ENCODE results near the gene XAGE1B. TPM values are rescaled to one million over a fixed set of nuclear protein-coding genes. Genes with fewer than 3 reads are reported as not detected.
"Not testable (repeated sequence)": the region's sequence is repeated elsewhere in the genome, so short reads cannot be mapped to it uniquely, and the experiment has no call there.

Gene XAGE1B
- total and polyA plus RNA-seq, 2 experiments from 2014 or later = not detected

GRCh38 chrX:52553995-52554642 lies 37.3 kb upstream of the XAGE1B start:
- H3K27me3 ChIP-seq = no peaks in the 10 kb centered on the region
- no peak overlapping the region for H3K4me2 ChIP-seq
- no peaks in the 10 kb centered on the region for H3K36me3 ChIP-seq (replicated peaks; ENCODE audit: insufficient read depth, low read depth)
- H3K4me3 ChIP-seq = no peak overlapping the region
- H3K79me2 ChIP-seq = no peaks in the 10 kb centered on the region
- no peak for DNase-seq (ENCODE audit: low spot score)
- no peaks in the 10 kb centered on the region for H4K20me1 ChIP-seq (ENCODE audit: insufficient read depth, poor library complexity, severe bottlenecking)
- TF ChIP-seq EZH2 (IDR thresholded peaks at IDR 0.05; ENCODE audit: borderline replicate concordance) (no peak), CTCF (IDR thresholded peaks at IDR 0.05; ENCODE audit: poor library complexity) (no peak), EZH2phosphoT487 (IDR thresholded peaks at IDR 0.05; ENCODE audit: low read depth, severe bottlenecking, unreplicated experiment) (no peak)
- no peak overlapping the region for H3K27ac ChIP-seq
- H2AFZ ChIP-seq = no peak overlapping the region
- H3K9me2 ChIP-seq (replicated peaks; ENCODE audit: insufficient read depth) = no peaks in the 10 kb centered on the region
- no peaks in the 10 kb centered on the region for H3K4me1 ChIP-seq (ENCODE audit: insufficient read depth)
- H3K9me3 ChIP-seq (ENCODE audit: low read depth) = no peaks in the 10 kb centered on the region

GRCh38 chrX:52548769-52549168 lies 31.9 kb upstream of the XAGE1B start:
- H3K9me2 ChIP-seq (replicated peaks; ENCODE audit: insufficient read depth); H3K27ac ChIP-seq; H3K36me3 ChIP-seq (replicated peaks; ENCODE audit: insufficient read depth, low read depth); H2AFZ ChIP-seq; H4K20me1 ChIP-seq (ENCODE audit: insufficient read depth, poor library complexity, severe bottlenecking); H3K9me3 ChIP-seq (ENCODE audit: low read depth); H3K79me2 ChIP-seq; H3K4me1 ChIP-seq (ENCODE audit: insufficient read depth); DNase-seq (ENCODE audit: low spot score); H3K4me3 ChIP-seq; H3K27me3 ChIP-seq; H3K4me2 ChIP-seq: not testable (repeated sequence)
- whole genome bisulfite sequencing (ENCODE audit: low lambda C conversion rate, missing lambda C conversion rate) = 65% methylated on average over 3 of the region's 3 CpGs

- no peak overlapping the region for H3K4me3 ChIP-seq
- no peak for DNase-seq (ENCODE audit: low spot score)
- H3K4me2 ChIP-seq = no peak overlapping the region
- no peaks in the 10 kb centered on the region for H3K4me1 ChIP-seq (ENCODE audit: insufficient read depth)
- WGBS (ENCODE audit: low lambda C conversion rate, missing lambda C conversion rate) = 86% methylated on average over 21 of the region's 21 CpGs
- no peak overlapping the region for H2AFZ ChIP-seq
- no peak overlapping the region for H3K27ac ChIP-seq
- TF ChIP-seq EZH2 (IDR thresholded peaks at IDR 0.05; ENCODE audit: borderline replicate concordance) = no peak
- TF ChIP-seq EZH2phosphoT487 (IDR thresholded peaks at IDR 0.05; ENCODE audit: low read depth, severe bottlenecking, unreplicated experiment) = no peak
- no peak for TF ChIP-seq CTCF (IDR thresholded peaks at IDR 0.05; ENCODE audit: poor library complexity)
- no peaks in the 10 kb centered on the region for H3K27me3 ChIP-seq
- H4K20me1 ChIP-seq (ENCODE audit: insufficient read depth, poor library complexity, severe bottlenecking) = no peaks in the 10 kb centered on the region
- no peaks in the 10 kb centered on the region for H3K36me3 ChIP-seq (replicated peaks; ENCODE audit: insufficient read depth, low read depth)
- H3K9me3 ChIP-seq (ENCODE audit: low read depth) = no peaks in the 10 kb centered on the region
- no peaks in the 10 kb centered on the region for H3K9me2 ChIP-seq (replicated peaks; ENCODE audit: insufficient read depth)
- no peaks in the 10 kb centered on the region for H3K79me2 ChIP-seq
Measured at GRCh38 chrX:52544147-52544840, 27.4 kb upstream of the XAGE1B start.

DNA sequence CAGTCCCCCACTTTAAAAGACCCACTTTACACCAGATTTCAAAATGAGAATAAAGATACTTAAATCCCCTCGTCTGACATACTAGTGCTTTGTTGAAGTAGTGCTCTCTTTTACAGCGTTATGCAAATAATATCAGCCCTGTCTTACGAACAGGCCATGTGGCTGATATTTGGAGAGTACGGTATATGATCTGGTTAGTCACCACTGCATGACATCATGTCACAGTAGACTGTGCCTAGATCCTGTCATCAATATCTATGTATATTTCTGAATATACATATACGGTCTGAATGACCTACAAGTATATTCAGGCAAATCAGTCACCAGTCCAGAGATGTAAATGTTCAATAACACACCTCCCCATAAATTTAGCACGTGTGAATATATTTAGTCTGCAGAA lies 25.4 kb upstream of the XAGE1B start:
- H3K36me3 ChIP-seq (replicated peaks; ENCODE audit: insufficient read depth, low read depth) = no peaks in the 10 kb centered on the region
- H2AFZ ChIP-seq = no peak overlapping the region
- no peaks in the 10 kb centered on the region for H4K20me1 ChIP-seq (ENCODE audit: insufficient read depth, poor library complexity, severe bottlenecking)
- no peaks in the 10 kb centered on the region for H3K4me1 ChIP-seq (ENCODE audit: insufficient read depth)
- DNase-seq (ENCODE audit: low spot score) = no peak
- no peaks in the 10 kb centered on the region for H3K9me3 ChIP-seq (ENCODE audit: low read depth)
- WGBS (ENCODE audit: low lambda C conversion rate, missing lambda C conversion rate) = 71% methylated on average over 6 of the region's 6 CpGs
- H3K79me2 ChIP-seq = no peaks in the 10 kb centered on the region
- no peaks in the 10 kb centered on the region for H3K27me3 ChIP-seq
- TF ChIP-seq EZH2phosphoT487 (IDR thresholded peaks at IDR 0.05; ENCODE audit: low read depth, severe bottlenecking, unreplicated experiment) (no peak), EZH2 (IDR thresholded peaks at IDR 0.05; ENCODE audit: borderline replicate concordance) (no peak), CTCF (IDR thresholded peaks at IDR 0.05; ENCODE audit: poor library complexity) (no peak)
- H3K4me2 ChIP-seq = no peak overlapping the region
- no peak overlapping the region for H3K4me3 ChIP-seq
- no peaks in the 10 kb centered on the region for H3K9me2 ChIP-seq (replicated peaks; ENCODE audit: insufficient read depth)
- H3K27ac ChIP-seq = no peak overlapping the region

- H3K79me2 ChIP-seq; H3K36me3 ChIP-seq (replicated peaks; ENCODE audit: insufficient read depth, low read depth): not testable (repeated sequence)
- WGBS (ENCODE audit: low lambda C conversion rate, missing lambda C conversion rate) = 65% methylated on average over 4 of the region's 4 CpGs
Measured at GRCh38 chrX:52541051-52541450, 24.2 kb upstream of the XAGE1B start.

More at GRCh38 chrX:52541051-52541450, 24.2 kb upstream of the XAGE1B start:
- H3K9me2 ChIP-seq (replicated peaks; ENCODE audit: insufficient read depth); H3K4me3 ChIP-seq; H4K20me1 ChIP-seq (ENCODE audit: insufficient read depth, poor library complexity, severe bottlenecking); H3K27ac ChIP-seq; H3K4me2 ChIP-seq; DNase-seq (ENCODE audit: low spot score); H2AFZ ChIP-seq; H3K27me3 ChIP-seq; H3K9me3 ChIP-seq (ENCODE audit: low read depth); H3K4me1 ChIP-seq (ENCODE audit: insufficient read depth): not testable (repeated sequence)
